Mesenchymal stem cell (in vitro differentiated cells and primary cell): ENCODE data around the gene RPE.

Experiments used
- DNase-seq: peaks from one replicate; pipeline ENCODE4 v3.0.0-alpha.2; 2013
- H2AFZ ChIP-seq: one replicate; pipeline ENCODE4 v1.6.1; 2013; ENCODE audit warnings: low read depth, mild to moderate bottlenecking, control low read depth, inconsistent platforms, low read length, moderate library complexity
- H2AK5ac ChIP-seq: 2 replicates; pipeline ENCODE4 v1.6.1; 2013; ENCODE audit warnings: low read length, moderate library complexity, mild to moderate bottlenecking, inconsistent platforms; ENCODE audit not compliant: severe bottlenecking
- H2BK120ac ChIP-seq: one replicate; pipeline ENCODE4 v1.6.1; 2013; ENCODE audit warnings: low read depth, mild to moderate bottlenecking, inconsistent platforms, low read length, moderate library complexity
- H2BK12ac ChIP-seq, 2 experiments: one replicate each; pipeline ENCODE4 v1.6.1; 2013; ENCODE audit warnings: inconsistent platforms in 2 of 2, low read length in 2 of 2, mild to moderate bottlenecking in 2 of 2, moderate library complexity in 2 of 2, control low read depth in 1 of 2
- H2BK15ac ChIP-seq: one replicate; pipeline ENCODE4 v1.6.1; 2013; ENCODE audit warnings: mild to moderate bottlenecking, low read depth, inconsistent platforms; ENCODE audit not compliant: poor library complexity, severe bottlenecking
- H2BK5ac ChIP-seq: 2 replicates; pipeline ENCODE4 v1.6.1; 2013; ENCODE audit warnings: low read depth, mild to moderate bottlenecking, low read length, control low read depth, inconsistent platforms; ENCODE audit not compliant: poor library complexity, severe bottlenecking
- H3K14ac ChIP-seq, 2 experiments: one replicate each; pipeline ENCODE4 v1.6.1; 2013; ENCODE audit warnings: inconsistent platforms in 2 of 2, low read length in 2 of 2, control low read depth in 1 of 2, mild to moderate bottlenecking in 1 of 2, moderate library complexity in 1 of 2
- H3K18ac ChIP-seq, 2 experiments: one replicate each; pipeline ENCODE4 v1.6.1; 2013; ENCODE audit warnings: inconsistent platforms in 2 of 2, low read length in 2 of 2, control low read depth in 1 of 2, low read depth in 1 of 2, mild to moderate bottlenecking in 1 of 2
- H3K23ac ChIP-seq, 2 experiments: one replicate each; pipeline ENCODE4 v1.6.1; 2013; ENCODE audit warnings: inconsistent platforms in 2 of 2, low read length in 2 of 2, mild to moderate bottlenecking in 2 of 2, moderate library complexity in 2 of 2, control low read depth in 1 of 2
- H3K27ac ChIP-seq: 2 replicates; pipeline ENCODE4 v1.5.1; 2013; ENCODE audit warnings: mild to moderate bottlenecking, moderate library complexity, low read length, control low read depth, inconsistent platforms; ENCODE audit not compliant: poor library complexity, severe bottlenecking
- H3K27me3 ChIP-seq, 2 experiments: 2 replicates each; pipeline versions ENCODE4 v1.6.1 to v1.7.0; 2013; ENCODE audit warnings: low read length in 2 of 2, mild to moderate bottlenecking in 2 of 2, moderate library complexity in 2 of 2, control low read depth in 1 of 2, inconsistent platforms in 1 of 2; ENCODE audit not compliant: control insufficient read depth in 1 of 2, insufficient read depth in 1 of 2
- H3K36me3 ChIP-seq, 2 experiments: 2 replicates each; pipeline versions ENCODE4 v1.6.1 to v1.7.0; 2013; ENCODE audit warnings: low read length in 2 of 2, control low read depth in 1 of 2, inconsistent platforms in 1 of 2, low read depth in 1 of 2, mild to moderate bottlenecking in 1 of 2; ENCODE audit not compliant: insufficient read depth in 2 of 2, control insufficient read depth in 1 of 2
- H3K4ac ChIP-seq, 2 experiments: one replicate each; pipeline ENCODE4 v1.6.1; 2013; ENCODE audit warnings: inconsistent platforms in 2 of 2, low read length in 2 of 2, mild to moderate bottlenecking in 2 of 2, moderate library complexity in 2 of 2, control low read depth in 1 of 2, low read depth in 1 of 2
- H3K4me1 ChIP-seq: 2 replicates; pipeline ENCODE4 v1.6.1; 2013; ENCODE audit warnings: low read depth, low read length, control low read depth; ENCODE audit not compliant: control insufficient read depth, insufficient read depth
- H3K4me2 ChIP-seq: 2 replicates; pipeline ENCODE4 v1.6.1; 2013; ENCODE audit warnings: low read length, mild to moderate bottlenecking, inconsistent platforms; ENCODE audit not compliant: poor library complexity, severe bottlenecking
- H3K4me3 ChIP-seq, 2 experiments: 2 replicates each; pipeline versions ENCODE4 v1.5.1 to v1.7.0; 2013; ENCODE audit warnings: low read length in 2 of 2, mild to moderate bottlenecking in 2 of 2, control low read depth in 1 of 2, low read depth in 1 of 2; ENCODE audit not compliant: insufficient read depth in 1 of 2
- H3K79me1 ChIP-seq: replicated peaks from 2 replicates; pipeline ENCODE4 v1.6.1; 2013; ENCODE audit warnings: mild to moderate bottlenecking, control low read depth, low read length, inconsistent platforms; ENCODE audit not compliant: poor library complexity, severe bottlenecking
- H3K9ac ChIP-seq: 2 replicates; pipeline ENCODE4 v1.7.0; 2013; ENCODE audit warnings: mild to moderate bottlenecking, low read length, moderate library complexity
- H3K9me3 ChIP-seq: 2 replicates; pipeline ENCODE4 v1.7.0; 2013; ENCODE audit warnings: mild to moderate bottlenecking, low read length; ENCODE audit not compliant: control insufficient read depth
- H4K8ac ChIP-seq: one replicate; pipeline ENCODE4 v1.6.1; 2013; ENCODE audit warnings: inconsistent platforms, mild to moderate bottlenecking, low read length, moderate library complexity
- H4K91ac ChIP-seq: one replicate; pipeline ENCODE4 v1.6.1; 2013; ENCODE audit warnings: mild to moderate bottlenecking, low read length, inconsistent platforms
- WGBS: methylation state at CpG from one replicate; pipeline ENCODE4 v1.1.7; 2013; ENCODE audit warnings: mixed read lengths; 5-methylcytosine and 5-hydroxymethylcytosine counted together

RPE gene

GRCh38 chr2:209960676-209961630 lies 41.5 kb upstream of the RPE start:
- H3K23ac ChIP-seq: no peak overlapping the region
- WGBS: 0% methylated on average over 1 of the region's 4 CpGs
- H2BK5ac ChIP-seq: no peak overlapping the region
- no peak overlapping the region for H3K4ac ChIP-seq
- no peaks in the 10 kb centered on the region for H3K79me1 ChIP-seq
- no peak overlapping the region for H2BK12ac ChIP-seq
- no peak overlapping the region for H2AK5ac ChIP-seq
- H2BK120ac ChIP-seq: no peak overlapping the region
- no peaks in the 10 kb centered on the region for H3K27me3 ChIP-seq
- no peaks in the 10 kb centered on the region for H3K9me3 ChIP-seq
- H3K9ac ChIP-seq: no peak overlapping the region
- no peak overlapping the region for H3K18ac ChIP-seq
- peak overlapping the region; percentile 90 for H3K27ac ChIP-seq
- H4K8ac ChIP-seq: no peak overlapping the region
- DNase-seq: peak; percentile 60
- peaks cover 4% of the 10 kb centered on the region for H3K4me1 ChIP-seq
- H3K4me3 ChIP-seq: no peak overlapping the region
- H2AFZ ChIP-seq: no peak overlapping the region
- no peaks in the 10 kb centered on the region for H3K36me3 ChIP-seq
- no peak overlapping the region for H3K14ac ChIP-seq
- no peak overlapping the region for H4K91ac ChIP-seq
- H2BK15ac ChIP-seq: no peak overlapping the region
- H3K4me2 ChIP-seq: no peak overlapping the region

GRCh38 chr2:209965723-209966122 lies 36.7 kb upstream of the RPE start:
- no peak overlapping the region for H3K4me3 ChIP-seq
- H2BK120ac ChIP-seq: no peak overlapping the region
- no peak overlapping the region for H3K9ac ChIP-seq
- no peak overlapping the region for H3K27ac ChIP-seq
- no CpG with 5 or more reads among the region's 2 CpGs for WGBS
- H2AFZ ChIP-seq: no peak overlapping the region
- H3K4me2 ChIP-seq: no peak overlapping the region
- H3K79me1 ChIP-seq: no peaks in the 10 kb centered on the region
- no peak overlapping the region for H4K91ac ChIP-seq
- no peak overlapping the region for H2BK5ac ChIP-seq
- H2AK5ac ChIP-seq: no peak overlapping the region
- no peak overlapping the region for H3K14ac ChIP-seq
- H3K9me3 ChIP-seq: no peaks in the 10 kb centered on the region
- no peak overlapping the region for H3K23ac ChIP-seq
- no peak overlapping the region for H2BK12ac ChIP-seq
- H3K4me1 ChIP-seq: no peaks in the 10 kb centered on the region
- H3K36me3 ChIP-seq: no peaks in the 10 kb centered on the region
- DNase-seq: no peak
- no peak overlapping the region for H3K18ac ChIP-seq
- no peak overlapping the region for H3K4ac ChIP-seq
- no peak overlapping the region for H2BK15ac ChIP-seq
- H4K8ac ChIP-seq: no peak overlapping the region
- H3K27me3 ChIP-seq: no peaks in the 10 kb centered on the region

DNA sequence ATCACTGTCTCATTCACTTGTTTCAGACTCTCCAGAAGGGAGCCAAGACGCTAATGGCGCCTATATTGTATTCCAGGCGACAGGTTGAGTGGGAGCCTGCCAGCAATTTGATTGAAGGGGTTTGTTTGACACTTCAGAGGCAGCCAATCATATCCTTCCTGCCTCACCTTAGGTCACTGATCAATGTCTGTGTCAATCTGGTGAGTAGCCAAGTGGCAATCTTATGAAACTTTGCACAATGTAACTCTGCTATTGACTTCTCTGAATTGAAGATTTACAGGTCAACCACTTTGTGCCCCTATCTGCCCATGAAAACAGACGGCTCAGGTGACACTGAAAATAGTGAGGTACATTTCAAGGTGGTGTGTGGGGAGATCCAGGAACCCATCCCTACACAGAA lies 32.7 kb upstream of the RPE start:
- H2BK15ac ChIP-seq: no peak overlapping the region
- no peak overlapping the region for H3K4ac ChIP-seq
- no peak overlapping the region for H2AK5ac ChIP-seq
- H3K79me1 ChIP-seq: no peaks in the 10 kb centered on the region
- H3K27ac ChIP-seq: no peak overlapping the region
- H3K14ac ChIP-seq: no peak overlapping the region
- no peaks in the 10 kb centered on the region for H3K27me3 ChIP-seq
- H2BK12ac ChIP-seq: no peak overlapping the region
- H3K9me3 ChIP-seq: no peaks in the 10 kb centered on the region
- H3K23ac ChIP-seq: no peak overlapping the region
- H4K91ac ChIP-seq: no peak overlapping the region
- no peak overlapping the region for H2AFZ ChIP-seq
- no peaks in the 10 kb centered on the region for H3K4me1 ChIP-seq
- 91% methylated on average over 4 of the region's 4 CpGs for WGBS
- H3K9ac ChIP-seq: no peak overlapping the region
- H3K4me2 ChIP-seq: no peak overlapping the region
- H3K4me3 ChIP-seq: no peak overlapping the region
- DNase-seq: no peak
- H2BK120ac ChIP-seq: no peak overlapping the region
- H4K8ac ChIP-seq: no peak overlapping the region
- H3K36me3 ChIP-seq: no peaks in the 10 kb centered on the region
- no peak overlapping the region for H2BK5ac ChIP-seq
- H3K18ac ChIP-seq: no peak overlapping the region

DNA sequence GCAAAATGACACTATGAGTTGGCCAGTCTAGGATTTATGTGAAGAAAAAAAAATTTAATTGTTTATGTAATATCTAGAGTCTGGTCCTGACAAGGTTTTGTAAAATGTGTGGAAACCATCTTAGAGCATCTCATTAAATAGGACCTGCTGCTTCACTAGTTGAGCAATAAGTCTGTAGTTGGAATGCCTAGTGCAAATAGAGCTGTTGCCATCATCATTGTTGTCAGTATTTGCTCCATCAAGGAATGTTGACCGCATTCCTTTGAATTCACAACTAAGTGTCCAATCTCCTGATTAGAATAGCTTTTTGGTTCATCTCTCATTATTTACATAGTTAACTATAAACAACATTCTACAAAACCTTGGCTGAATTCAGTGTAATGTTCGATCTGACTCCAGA lies 32.2 kb upstream of the RPE start:
- Histone ChIP-seq H4K8ac (no peak overlapping the region), H3K4me2 (no peak overlapping the region), H3K36me3 (no peaks in the 10 kb centered on the region), H3K9me3 (no peaks in the 10 kb centered on the region), H3K4me1 (no peaks in the 10 kb centered on the region), H3K79me1 (no peaks in the 10 kb centered on the region), H3K14ac (no peak overlapping the region), H2BK15ac (no peak overlapping the region), H3K4me3 (no peak overlapping the region), H3K9ac (no peak overlapping the region), H2BK5ac (no peak overlapping the region), H3K23ac (no peak overlapping the region), H3K18ac (no peak overlapping the region), H2BK12ac (no peak overlapping the region), H2BK120ac (no peak overlapping the region), H3K27me3 (no peaks in the 10 kb centered on the region), H2AK5ac (no peak overlapping the region), H4K91ac (no peak overlapping the region), H3K4ac (no peak overlapping the region), H2AFZ (no peak overlapping the region), H3K27ac (no peak overlapping the region)
- 78% methylated on average over 2 of the region's 2 CpGs for WGBS
- DNase-seq: no peak
